GM18498 (cell line): ENCODE data around the gene AMPD3.

Source experiments
- ATAC-seq: cut with Tn5 transposase; IDR thresholded peaks from one replicate; pipeline ENCODE4 v1.9.1; 2021; ENCODE audit warnings: mild to moderate bottlenecking, moderate library complexity; ENCODE audit not compliant: unreplicated experiment

The AMPD3 gene

DNA sequence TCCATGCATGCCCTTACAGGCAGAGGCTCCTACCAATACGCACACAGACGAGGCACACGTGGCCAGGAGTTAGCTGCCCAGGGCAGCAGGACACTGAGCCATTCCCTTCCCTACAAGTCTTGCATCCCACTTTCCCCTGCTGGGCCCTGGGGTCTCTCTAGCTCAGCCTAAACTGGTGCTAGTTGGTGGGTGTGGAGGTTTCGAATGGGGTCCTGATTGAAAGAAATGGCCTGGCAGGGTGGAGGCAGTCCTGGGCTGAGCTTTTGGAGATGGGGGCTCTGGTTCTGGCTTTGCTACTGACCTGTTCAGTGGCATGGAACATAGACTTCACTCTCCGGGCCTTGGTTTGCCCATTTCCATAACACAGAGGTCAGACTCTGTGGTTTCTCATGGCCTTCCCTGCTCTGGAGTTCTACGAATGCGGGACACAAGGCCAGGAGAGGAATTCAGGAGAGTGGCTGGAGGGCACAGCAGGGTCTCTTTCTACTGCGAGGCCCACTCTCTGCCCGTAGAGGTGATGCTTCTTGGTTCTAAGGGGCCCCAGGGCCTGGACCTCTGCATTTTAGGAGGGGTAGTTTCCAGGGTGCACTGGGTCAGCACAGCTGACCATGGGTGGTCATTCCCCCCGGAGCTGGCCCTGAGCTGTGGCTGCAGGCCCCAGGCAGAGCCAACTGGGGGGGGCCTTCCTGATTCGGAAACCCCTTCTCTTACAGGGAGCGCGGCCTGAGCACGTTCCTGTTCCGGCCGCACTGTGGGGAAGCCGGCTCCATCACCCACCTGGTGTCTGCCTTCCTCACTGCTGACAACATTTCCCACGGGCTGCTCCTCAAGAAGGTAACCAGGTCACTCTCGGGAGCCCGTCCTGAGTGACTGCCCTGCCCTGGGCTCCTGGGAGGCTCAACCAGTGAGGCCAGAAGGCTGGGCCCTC lies 46.0 kb downstream of the AMPD3 start:
- ATAC-seq: no peak

DNA sequence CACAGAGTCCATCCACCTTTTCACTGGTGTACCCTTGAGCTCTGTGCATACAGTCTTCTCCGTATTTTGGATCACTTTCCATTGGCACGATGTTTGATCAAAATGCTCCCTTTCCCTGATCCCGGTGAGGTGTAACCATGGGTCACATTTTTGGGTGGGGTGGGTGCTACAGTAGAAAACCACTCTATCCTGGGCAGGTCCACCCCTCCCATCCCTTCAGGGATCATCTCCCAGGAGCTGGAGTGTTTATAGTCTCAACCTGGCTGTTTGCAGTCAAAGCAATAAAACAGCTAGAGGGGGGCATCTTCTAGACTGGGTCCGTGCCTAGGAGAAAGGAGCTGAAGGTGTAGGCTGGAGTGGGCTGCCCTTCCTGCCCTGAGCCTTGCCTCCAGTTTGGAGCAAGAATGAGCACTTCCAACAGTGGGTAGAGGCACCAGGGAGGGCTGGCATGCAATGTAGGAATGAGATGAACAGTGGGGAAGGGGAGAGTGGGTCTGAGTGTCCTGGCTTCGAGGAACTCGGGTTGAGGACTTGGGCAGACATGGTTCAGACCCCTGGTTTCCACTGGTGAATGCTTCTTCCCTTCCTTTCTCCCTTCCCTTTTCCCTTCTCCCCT lies 47.1 kb downstream of the AMPD3 start:
- ATAC-seq: no peak

DNA sequence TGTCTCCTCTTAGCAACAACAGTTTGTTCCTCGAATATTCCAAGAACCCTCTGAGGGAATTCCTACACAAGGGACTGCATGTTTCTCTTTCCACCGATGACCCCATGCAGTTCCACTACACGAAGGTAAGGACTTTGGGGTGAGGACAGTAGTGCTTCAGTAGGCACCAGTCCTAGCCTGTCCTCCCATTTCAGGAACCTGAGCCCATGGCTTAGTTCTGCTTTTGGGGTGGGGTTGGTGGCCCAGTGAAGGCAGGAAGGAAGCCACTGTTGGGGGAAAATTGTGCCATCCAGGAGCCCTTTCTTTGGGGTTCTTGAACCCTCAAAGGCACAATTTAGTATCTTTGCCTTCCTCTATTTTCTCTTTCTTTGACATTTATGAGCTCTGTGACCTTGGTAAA lies 47.7 kb downstream of the AMPD3 start:
- ATAC-seq: no peak

DNA sequence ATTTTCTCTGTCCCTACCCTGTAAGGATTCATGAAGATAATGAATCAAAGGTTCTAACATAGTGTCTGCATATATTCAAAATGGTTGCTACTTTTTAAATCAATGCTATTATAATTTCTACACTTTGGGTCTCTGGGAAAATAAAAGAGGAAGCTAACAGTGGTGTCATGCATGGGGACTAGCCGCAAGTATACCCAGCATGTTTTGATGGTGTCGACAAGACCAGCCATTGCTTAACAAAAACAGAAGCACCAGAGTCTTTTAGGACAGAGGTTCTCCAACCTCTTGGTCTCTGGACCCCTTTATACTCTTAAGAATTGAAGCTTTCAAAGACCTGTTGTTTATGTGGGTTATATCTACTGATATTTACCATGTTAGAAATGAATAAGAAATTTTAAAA lies 48.2 kb downstream of the AMPD3 start:
- no peak for ATAC-seq

DNA sequence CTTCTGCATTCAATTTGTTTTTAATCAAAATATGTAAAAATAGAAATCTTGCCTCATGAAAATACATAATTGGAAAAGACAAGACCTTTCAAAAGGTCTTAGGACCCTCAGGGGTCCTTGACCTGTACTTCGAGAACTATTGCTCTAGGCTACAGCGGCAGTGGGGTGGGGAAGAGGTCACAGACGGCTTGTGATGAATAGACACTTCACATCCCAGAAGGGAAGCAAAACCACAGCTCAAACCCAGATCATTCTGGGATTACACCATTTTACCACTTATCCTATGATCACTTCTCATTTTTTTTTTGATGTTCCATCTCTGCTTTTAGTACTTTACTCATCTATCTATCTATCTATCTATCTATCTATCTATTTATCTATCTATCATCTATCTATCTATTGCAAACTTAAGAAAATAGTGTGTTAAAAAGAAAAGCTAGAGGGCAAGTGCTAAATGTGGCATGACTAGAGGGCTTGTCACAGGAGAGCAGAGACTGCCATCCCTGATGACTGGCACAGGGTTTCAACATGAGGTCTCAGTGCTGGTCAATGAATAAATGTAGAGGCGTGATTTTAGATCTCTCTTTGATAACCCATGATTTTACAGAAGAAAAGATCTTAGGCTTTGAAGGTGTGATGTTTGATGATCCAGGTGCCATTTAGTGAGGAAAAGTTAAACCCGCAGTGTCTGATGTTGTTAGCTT lies 48.9 kb downstream of the AMPD3 start:
- ATAC-seq: no peak

DNA sequence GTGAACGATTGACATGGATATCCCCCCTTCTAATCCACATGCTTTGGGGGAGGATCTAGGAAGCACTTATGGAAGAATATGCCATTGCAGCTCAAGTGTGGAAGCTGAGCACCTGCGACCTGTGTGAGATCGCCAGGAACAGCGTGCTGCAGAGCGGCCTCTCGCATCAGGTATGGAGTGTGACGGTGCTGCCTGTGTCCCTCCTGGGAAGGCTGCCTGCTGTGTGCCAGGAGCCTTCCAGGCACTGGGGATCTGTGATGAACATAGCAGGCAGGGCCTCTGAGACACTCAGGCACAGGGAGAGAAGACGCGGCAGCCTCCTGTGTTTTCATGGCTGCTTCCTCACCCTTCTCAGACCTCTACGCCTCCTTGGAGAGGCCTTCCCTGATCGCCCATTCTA lies 49.4 kb downstream of the AMPD3 start:
- no peak for ATAC-seq

DNA sequence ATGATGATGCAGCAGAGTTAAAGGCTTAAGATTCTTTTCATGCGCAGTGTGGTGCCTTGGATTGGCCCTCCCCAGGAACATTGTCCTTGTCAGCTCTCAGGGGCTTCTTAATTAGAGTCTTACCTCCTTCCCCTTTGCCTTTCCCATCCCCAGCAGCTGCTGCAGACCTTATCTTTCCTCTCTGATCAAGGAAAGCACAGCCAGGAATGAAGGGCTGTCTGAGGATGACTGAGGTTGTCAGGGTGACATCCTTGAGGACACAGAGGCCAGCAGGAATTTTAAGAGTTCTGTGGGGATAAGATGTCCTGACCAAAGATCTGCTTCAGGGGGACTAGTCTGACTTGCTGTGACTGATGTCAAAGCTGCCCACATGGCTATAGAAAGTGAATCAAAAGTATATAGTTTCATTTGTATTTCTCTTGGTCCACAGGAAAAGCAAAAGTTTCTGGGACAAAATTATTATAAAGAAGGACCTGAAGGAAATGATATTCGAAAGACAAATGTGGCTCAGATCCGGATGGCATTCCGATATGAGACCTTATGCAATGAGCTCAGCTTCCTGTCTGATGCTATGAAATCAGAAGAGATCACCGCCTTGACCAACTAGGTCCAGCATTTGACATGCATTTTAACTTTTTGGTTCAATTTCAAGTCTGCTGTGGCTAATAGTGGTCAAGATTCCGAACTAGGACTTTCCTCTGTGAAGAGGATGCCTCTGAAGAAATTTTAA lies 50.4 kb downstream of the AMPD3 start:
- no peak for ATAC-seq

DNA sequence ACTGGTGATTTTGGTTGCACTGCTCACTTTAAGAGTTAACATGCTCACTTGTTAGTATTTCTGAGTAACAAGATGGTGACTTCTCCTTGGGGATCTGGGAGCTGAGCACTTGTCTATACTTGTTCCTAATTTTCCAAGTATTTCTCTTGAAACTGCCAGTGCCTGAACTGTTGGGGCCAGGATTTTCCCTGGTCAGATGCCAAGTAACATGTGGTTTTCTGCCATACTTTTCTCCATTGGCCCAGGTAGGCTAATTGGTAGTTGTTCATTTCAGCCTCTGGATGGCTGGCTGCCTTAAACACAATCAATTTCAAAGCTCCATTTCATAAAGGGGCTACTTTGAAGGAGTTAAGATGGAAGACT lies 50.9 kb downstream of the AMPD3 start:
- no peak for ATAC-seq

DNA sequence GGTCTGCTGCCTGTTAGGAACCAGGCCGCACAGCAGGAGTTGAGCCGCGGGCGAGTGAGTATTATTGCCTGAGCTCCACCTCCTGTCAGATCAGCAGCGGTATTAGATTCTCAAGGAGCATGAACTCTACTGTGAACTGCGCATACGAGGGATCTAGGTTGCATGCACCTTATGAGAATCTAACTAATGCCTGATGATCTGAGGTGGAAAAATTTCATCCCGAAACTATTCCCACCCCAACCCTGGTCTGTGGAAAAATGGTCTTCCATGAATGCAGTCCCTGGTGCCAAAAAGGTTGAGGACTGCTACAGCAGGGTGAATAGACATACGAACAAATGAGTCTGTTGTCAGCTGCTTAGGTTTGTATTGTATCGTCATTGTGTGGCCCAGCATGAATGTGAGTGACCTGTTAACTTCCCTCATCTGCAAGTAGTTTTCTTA lies 56.1 kb downstream of the AMPD3 start:
- no peak for ATAC-seq

DNA sequence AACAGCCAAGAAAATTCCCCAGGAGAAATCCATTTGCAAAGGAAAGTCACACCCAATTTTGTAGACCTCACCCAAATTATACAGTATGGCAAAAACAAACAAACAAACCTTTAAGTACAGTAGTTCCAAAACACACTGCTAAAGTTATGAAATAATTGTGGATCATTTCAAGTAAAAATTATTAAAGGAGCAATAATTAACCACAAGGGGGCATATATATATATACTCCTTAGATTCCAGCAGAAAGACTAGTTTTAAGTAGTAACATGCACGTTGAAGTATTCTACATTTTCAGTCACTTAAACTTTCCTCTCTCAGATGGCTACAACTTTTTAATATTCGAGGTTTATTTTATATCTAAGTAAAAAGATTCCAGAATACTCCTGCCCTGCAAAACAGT lies 59.1 kb downstream of the AMPD3 start:
- ATAC-seq: no peak

DNA sequence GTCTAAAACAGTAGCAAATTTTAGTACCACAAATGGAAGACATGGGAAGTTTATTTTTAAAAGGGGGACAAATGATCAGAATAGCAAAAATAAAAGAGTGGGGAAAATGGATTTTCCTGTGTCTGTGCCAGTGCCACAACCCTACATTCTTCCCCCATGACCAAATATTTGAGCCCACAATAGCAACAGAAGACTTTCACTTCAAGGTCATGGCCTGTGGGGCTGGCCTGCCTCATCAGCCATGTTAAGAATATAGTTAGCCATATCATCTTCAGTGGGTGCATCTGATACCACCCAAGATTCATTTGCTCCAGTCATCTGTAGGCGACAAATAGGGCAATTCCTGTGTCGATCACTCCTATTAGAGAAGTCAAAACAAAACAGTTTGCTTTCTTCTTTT lies 59.6 kb downstream of the AMPD3 start:
- ATAC-seq: no peak

DNA sequence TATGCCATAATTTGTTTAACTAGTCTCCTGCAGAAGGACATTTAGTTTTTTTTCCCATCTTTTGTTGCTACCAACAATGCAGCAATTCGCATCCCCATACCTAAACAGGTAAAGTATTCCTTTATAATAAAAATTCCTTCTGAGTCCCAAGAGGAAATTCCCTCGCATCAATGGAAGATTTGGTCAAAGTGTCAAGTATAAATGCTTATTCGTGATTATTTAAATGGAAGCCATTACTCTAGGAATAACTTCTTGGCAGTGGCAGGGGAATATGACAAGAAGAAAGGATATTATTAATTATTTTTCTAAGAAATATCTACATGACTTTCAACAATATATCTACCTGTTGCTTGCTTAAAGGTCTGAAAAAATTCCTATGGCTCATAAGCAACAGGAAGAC lies 60.4 kb downstream of the AMPD3 start:
- no peak for ATAC-seq

DNA sequence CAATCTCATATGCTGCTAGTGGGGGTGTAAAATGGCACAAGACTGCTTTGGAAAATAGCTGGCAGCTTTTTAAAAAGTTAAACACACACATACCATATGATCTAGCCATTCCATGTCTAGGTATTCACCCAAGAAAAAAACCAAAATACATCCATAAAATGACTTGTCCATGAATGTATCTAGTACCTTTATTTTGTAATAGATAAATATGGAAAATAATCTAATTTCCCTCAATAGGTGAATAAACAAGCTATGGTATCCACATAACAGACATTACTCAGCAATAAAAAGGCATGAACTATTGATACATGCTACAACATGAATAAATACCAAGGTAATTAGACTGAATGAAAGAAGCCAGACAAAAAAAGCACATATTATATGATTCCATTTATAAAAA lies 63.1 kb downstream of the AMPD3 start:
- no peak for ATAC-seq

DNA sequence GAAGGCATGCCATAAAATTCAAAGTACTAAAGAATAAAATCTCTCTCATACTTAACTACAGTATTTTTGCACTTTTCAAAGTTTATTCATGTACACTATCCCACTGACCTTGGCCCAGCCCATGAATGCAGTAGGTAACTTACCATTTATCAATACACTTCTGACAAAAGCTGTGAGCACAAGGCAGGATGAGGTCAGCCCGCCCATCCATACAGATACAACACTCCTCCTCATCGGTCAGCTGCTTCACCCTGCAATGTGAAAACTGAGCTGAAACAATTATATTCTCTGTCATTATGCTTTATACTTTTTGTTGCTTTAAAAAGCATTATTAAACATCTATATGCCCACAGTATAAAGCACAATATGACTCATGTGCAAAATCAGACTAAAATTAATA lies 63.8 kb downstream of the AMPD3 start:
- ATAC-seq: no peak

DNA sequence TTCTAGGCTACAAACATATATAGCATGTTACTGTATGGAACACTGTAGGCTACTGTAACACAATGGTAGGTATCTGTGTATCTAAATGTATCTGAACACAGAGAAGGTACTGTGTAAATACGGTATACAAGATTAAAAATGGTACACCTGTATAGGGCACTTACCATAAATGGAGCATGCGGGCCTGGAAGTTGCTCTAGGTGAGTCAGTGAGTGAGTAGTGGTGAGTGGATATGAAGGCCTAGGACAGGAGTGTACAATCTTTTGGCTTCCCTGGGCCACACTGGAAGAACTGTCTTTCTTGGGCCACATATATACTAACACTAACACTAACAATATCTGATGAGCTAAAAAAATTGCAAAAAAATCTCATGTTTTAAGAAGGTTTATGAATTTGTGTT lies 64.6 kb downstream of the AMPD3 start:
- ATAC-seq: no peak

DNA sequence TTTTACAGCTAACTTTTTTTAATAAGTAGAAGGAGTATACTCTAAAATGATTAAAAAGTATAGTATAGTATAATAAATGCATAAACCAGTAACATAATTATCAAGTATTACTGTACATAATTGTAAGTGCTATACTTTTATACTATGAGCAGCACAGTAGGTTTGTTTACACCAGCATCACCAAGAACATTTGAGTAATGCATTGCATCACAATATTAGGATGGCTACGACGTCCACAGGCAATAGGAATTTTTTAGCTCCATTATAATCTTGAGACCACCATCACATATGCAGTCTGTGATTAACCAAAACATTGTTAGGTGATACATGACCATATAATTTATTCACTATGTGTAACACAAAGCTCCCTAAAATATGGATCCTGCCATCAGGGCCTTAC lies 65.5 kb downstream of the AMPD3 start:
- no peak for ATAC-seq

DNA sequence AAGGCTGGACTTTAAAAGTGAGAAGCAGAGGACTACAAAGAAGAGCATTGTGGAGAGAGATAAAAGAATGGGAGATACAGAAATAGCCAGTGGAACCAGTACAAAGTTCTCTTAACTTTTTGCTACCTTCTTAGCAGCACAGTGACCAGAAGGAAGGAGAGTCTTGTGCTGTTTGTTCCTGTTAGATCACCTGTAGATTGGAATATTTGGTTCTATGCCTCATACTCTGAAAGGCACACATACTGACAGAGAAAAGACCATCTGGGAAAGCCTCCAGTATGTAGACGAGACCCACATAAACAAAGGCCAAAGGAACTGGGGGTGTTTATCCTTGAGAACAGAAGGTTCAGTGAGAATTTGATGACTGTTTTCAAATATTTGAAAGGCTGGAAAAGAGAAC lies 67.2 kb downstream of the AMPD3 start:
- ATAC-seq: no peak

DNA sequence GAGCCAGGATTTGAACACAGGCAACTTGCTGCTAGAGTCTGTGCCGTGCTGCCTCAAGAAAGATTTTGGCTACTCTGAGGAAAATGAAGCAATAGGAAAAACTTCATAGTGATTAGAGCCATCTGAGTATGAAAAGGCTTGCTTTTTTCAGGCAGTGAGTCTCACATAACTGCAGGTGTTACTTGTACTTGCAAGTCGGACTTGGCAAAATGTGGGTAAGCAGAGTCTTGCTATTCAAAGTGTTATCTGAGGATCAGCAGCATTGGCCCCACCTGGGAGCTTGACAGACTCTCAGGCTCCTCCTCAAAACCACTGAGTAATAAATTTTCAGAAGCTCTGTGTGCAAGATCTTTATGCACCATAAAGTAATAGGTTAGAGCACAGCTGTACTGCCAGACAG lies 67.9 kb downstream of the AMPD3 start:
- ATAC-seq: no peak

DNA sequence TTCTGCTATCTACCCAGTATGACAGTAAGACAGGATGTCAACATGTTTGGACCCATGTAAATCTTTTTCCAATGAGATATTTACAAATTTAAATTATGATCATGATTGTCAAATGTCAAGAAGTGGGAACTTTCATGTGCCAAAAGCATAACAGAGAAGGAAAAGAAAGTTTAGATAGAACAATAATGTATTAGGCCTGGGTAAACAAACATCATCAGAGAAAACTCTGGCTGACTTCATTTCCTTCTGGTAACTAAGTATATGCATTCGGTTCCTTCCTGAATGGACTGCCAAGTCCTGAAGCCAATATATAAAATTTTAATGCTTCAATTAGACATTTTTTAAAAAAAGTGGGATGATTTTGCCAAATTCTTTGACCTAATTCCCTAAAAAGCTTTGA lies 69.4 kb downstream of the AMPD3 start:
- no peak for ATAC-seq

DNA sequence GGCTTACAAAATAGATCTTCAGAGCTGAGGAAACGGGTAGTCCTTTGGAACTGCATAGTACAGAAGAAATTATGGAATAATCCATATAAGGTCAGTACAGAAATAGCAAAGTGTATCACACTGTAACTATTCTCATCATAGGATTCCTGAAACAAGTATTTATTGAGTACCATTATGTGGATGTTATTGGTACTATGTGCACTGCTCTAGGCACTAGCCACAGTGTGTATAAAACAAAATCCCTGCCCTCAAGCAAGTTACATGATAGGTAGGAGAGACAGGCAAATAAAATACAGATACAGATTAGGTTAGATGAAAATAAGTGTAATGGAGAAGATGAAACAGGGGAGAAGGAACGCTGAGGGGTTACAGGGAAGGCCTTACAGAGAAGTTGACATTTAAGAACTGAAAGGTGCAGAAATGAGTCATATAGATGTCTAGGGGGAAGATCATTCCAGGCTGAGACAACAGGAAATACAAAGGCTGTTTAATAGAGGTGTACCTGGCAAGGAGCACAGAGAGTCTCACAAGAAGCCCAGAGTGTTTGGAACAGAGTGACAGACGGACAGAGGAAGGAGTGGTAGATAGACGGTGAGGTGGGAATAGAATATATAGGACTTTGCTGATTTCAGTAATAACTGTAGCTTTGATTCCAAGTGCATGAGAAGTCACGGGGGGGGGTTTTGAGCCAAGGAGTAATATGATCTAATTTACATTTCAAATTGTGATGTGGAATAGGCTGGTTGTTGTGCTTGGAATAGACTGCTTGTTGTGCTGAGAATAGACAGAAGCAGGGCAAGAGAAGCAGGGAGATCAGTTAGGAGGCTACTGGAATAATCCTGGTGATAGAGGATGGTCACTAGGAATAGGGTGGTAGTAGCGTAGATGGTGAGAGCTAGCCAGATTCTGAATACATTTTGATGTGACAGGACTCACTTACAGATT lies 72.2 kb downstream of the AMPD3 start:
- ATAC-seq: no peak
